Measurements from ENCODE around the gene HOXD4. TPM values are rescaled to one million over a fixed set of nuclear protein-coding genes. Genes with fewer than 3 reads are reported as not detected.
A peak's percentile ranks its signal among the peaks of the same experiment; 100 is the strongest.

The HOXD4 gene
- total RNA-seq, 4 donors from 2014 or later = 0.29 to 1.4 TPM; not detected in 2

- intact Hi-C loops (cut with DNase I; ENCODE audit: low total_unique reads) = loop anchor here (2.0 to 10.0 kb wide), 6 partner anchors 59 to 1015 kb away; partner anchors contain the start of genes HOXD1 and LNPK
- peaks cover 0 to 55% (median 36%) of the 10 kb centered on the region in 3 donors for H3K27me3 ChIP-seq
These were observed 21.6 kb upstream of the HOXD4 start for GRCh38 chr2:176129813-176130146.

GRCh38 chr2:176130147-176130956 lies 21.0 kb upstream of the HOXD4 start:
- in situ Hi-C loops (cut with MboI; ENCODE audit: low sequenced_read_pairs in 4 of 4) = loop anchor here in 3 of 4 donors (25.0 kb wide), 2 partner anchors 682 to 1032 kb away; no protein-coding TSS in a partner anchor
- Histone ChIP-seq H3K27me3 (peaks cover 0 to 50% (median 30%) of the 10 kb centered on the region in 3 donors), H3K9me3 (no peaks in the 10 kb centered on the region), H3K36me3 (no peaks in the 10 kb centered on the region), H3K4me1 (peaks cover 8 to 12% of the 10 kb centered on the region in 2 donors), H3K4me3 (peak overlapping the region; percentile 60 to 68 (median 66)), H3K27ac (peak overlapping the region; percentile 83 to 95 (median 86))
- peak; percentile 26 to 44 for TF ChIP-seq POLR2A (IDR thresholded peaks at IDR 0.05)
- TF ChIP-seq, protein P1, sequence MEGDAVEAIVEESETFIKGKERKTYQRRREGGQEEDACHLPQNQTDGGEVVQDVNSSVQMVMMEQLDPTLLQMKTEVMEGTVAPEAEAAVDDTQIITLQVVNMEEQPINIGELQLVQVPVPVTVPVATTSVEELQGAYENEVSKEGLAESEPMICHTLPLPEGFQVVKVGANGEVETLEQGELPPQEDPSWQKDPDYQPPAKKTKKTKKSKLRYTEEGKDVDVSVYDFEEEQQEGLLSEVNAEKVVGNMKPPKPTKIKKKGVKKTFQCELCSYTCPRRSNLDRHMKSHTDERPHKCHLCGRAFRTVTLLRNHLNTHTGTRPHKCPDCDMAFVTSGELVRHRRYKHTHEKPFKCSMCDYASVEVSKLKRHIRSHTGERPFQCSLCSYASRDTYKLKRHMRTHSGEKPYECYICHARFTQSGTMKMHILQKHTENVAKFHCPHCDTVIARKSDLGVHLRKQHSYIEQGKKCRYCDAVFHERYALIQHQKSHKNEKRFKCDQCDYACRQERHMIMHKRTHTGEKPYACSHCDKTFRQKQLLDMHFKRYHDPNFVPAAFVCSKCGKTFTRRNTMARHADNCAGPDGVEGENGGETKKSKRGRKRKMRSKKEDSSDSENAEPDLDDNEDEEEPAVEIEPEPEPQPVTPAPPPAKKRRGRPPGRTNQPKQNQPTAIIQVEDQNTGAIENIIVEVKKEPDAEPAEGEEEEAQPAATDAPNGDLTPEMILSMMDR (IDR thresholded peaks at IDR 0.05 in 4 of 5, conservative IDR thresholded peaks at IDR 0.05 in 1 of 5) = peak in 1 of 5 experiments; percentile 9
- ATAC-seq (peak; percentile 42 to 66), DNase-seq (no peak)
- intact Hi-C loops (cut with DNase I; ENCODE audit: low total_unique reads) = loop anchor here (2.0 to 5.0 kb wide), 2 partner anchors 58 to 128 kb away; partner anchors contain the start of genes HOXD1 and LNPK

More at GRCh38 chr2:176129813-176130146, 21.6 kb upstream of the HOXD4 start:
- ATAC-seq (peak; percentile 37 to 59), DNase-seq (no peak)
- H3K9me3 ChIP-seq = no peaks in the 10 kb centered on the region
- H3K36me3 ChIP-seq = no peaks in the 10 kb centered on the region
- TF ChIP-seq POLR2A (IDR thresholded peaks at IDR 0.05) = no peak
- TF ChIP-seq, protein P1 (IDR thresholded peaks at IDR 0.05 in 4 of 5, conservative IDR thresholded peaks at IDR 0.05 in 1 of 5) = no peak
- peak overlapping the region; percentile 83 to 95 (median 86) for H3K27ac ChIP-seq
- peaks cover 3 to 6% of the 10 kb centered on the region in 2 donors for H3K4me1 ChIP-seq
- in situ Hi-C loops (cut with MboI; ENCODE audit: low sequenced_read_pairs in 4 of 4) = loop anchor here (5.0 to 25.0 kb wide), 8 partner anchors 323 to 1033 kb away; no protein-coding TSS in a partner anchor
- peak overlapping the region; percentile 57 to 77 (median 68) for H3K4me3 ChIP-seq

DNA sequence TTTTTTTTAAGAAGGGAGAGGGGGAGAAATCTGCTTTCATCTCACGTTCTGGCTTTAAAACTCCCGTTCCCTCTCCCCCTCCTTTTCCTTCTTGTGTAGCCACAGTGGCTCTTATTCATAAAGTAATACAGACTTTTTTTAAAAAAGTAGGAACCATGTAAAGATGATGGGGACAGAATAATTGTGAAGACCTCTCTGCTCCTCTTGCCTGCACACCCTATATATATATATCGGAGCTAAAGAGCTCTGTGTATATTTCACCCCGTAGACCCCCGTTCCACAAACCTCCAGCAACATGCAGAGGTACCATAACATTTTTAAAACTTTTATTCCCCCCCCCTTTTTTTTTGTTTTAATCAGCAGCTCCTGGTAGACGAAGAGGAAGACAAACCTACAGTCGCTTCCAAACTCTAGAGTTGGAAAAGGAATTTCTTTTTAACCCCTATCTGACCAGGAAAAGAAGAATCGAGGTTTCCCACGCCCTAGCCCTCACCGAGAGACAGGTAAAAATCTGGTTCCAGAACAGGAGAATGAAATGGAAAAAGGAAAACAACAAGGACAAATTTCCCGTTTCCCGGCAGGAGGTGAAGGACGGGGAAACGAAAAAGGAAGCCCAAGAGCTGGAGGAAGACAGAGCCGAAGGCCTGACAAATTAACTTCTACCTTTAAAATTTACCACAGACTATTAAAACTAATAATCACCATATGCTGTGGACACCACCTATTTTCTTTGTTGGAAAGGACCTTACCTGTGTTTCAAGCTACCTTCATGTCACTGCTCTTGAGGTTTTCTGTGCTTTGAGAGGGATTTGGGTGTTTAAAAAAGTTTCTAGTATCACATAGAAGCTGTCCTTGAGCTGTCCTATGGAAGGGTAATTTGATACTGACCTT lies 20.1 kb upstream of the HOXD4 start:
- Histone ChIP-seq H3K4me3 (peak overlapping the region; percentile 60 to 68 (median 66)), H3K27me3 (peaks cover 0 to 54% (median 28%) of the 10 kb centered on the region in 3 donors), H3K4me1 (peaks cover 9 to 15% of the 10 kb centered on the region in 2 donors), H3K9me3 (no peaks in the 10 kb centered on the region), H3K27ac (peak overlapping the region; percentile 83 to 95 (median 86)), H3K36me3 (no peaks in the 10 kb centered on the region)
- no peak for DNase-seq
- intact Hi-C loops (cut with DNase I; ENCODE audit: low total_unique reads) (loop anchor here (2.0 to 5.0 kb wide), 2 partner anchors 58 to 129 kb away; partner anchors contain the start of genes HOXD1 and LNPK), in situ Hi-C loops (cut with MboI; ENCODE audit: low sequenced_read_pairs in 4 of 4) (loop anchor here in 3 of 4 donors (25.0 kb wide), 2 partner anchors 681 to 1031 kb away; no protein-coding TSS in a partner anchor)
- no peak for TF ChIP-seq POLR2A (IDR thresholded peaks at IDR 0.05)
- TF ChIP-seq, protein P1 (IDR thresholded peaks at IDR 0.05 in 4 of 5, conservative IDR thresholded peaks at IDR 0.05 in 1 of 5) = no peak
- no peak for ATAC-seq

DNA sequence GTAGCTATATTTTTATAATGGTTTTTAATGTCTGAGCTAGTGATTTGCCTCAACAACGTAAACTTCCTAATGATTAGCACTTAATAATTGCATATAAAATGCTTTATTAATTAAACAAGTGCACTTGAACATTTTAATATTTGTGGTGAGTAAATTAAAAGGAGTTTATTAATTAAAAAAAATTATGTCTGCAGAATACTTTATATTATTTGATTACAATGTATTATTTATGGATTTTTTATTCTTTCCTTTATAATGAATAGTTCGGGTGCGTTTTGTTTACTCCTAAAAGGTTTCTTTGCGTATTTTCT lies 19.5 kb upstream of the HOXD4 start:
- ATAC-seq = no peak
- peaks cover 9 to 15% of the 10 kb centered on the region in 2 donors for H3K4me1 ChIP-seq
- no peak for DNase-seq
- H3K27ac ChIP-seq = peak overlapping the region; percentile 83 to 95 (median 86)
- H3K27me3 ChIP-seq = peaks cover 0 to 52% (median 29%) of the 10 kb centered on the region in 3 donors
- TF ChIP-seq, protein P1 (IDR thresholded peaks at IDR 0.05 in 4 of 5, conservative IDR thresholded peaks at IDR 0.05 in 1 of 5) = no peak
- intact Hi-C loops (cut with DNase I; ENCODE audit: low total_unique reads) (loop anchor here (2.0 to 5.0 kb wide), 2 partner anchors 57 to 130 kb away; partner anchors contain the start of genes HOXD1 and LNPK), in situ Hi-C loops (cut with MboI; ENCODE audit: low sequenced_read_pairs in 4 of 4) (loop anchor here in 3 of 4 donors (25.0 kb wide), 2 partner anchors 680 to 1030 kb away; no protein-coding TSS in a partner anchor)
- no peaks in the 10 kb centered on the region for H3K36me3 ChIP-seq
- peak overlapping the region; percentile 60 to 68 (median 66) for H3K4me3 ChIP-seq
- no peaks in the 10 kb centered on the region for H3K9me3 ChIP-seq
